H9 (cell line): ENCODE data around the gene CTNNB1. TPM values are rescaled to one million over a fixed set of nuclear protein-coding genes. Genes with fewer than 3 reads are reported as not detected.

ENCODE experiments used
- DNase-seq: peaks from one replicate; pipeline ENCODE4 v3.0.0-alpha.2; 2017
- H2AFZ ChIP-seq: one replicate; pipeline ENCODE4 v1.6.1; 2013; ENCODE audit warnings: mild to moderate bottlenecking, low read length, control low read depth, moderate library complexity
- H2AK5ac ChIP-seq: 2 replicates; pipeline ENCODE4 v1.6.1; 2013; ENCODE audit warnings: low read length, control low read depth, mixed read lengths; ENCODE audit not compliant: insufficient read length
- H2BK120ac ChIP-seq: one replicate; pipeline ENCODE4 v1.6.1; 2013; ENCODE audit warnings: low read depth, mild to moderate bottlenecking, low read length, control low read depth, inconsistent platforms; ENCODE audit not compliant: poor library complexity, severe bottlenecking
- H2BK12ac ChIP-seq: 2 replicates; pipeline ENCODE4 v1.6.1; 2013; ENCODE audit warnings: low read length, control low read depth, mixed read lengths, low read depth; ENCODE audit not compliant: insufficient read length
- H2BK15ac ChIP-seq: 2 replicates; pipeline ENCODE4 v1.6.1; 2013; ENCODE audit warnings: low read depth, low read length, control low read depth
- H2BK20ac ChIP-seq: one replicate; pipeline ENCODE4 v1.6.1; 2013; ENCODE audit warnings: low read depth, mild to moderate bottlenecking, low read length, control low read depth, inconsistent platforms; ENCODE audit not compliant: poor library complexity, severe bottlenecking
- H2BK5ac ChIP-seq: 2 replicates; pipeline ENCODE4 v1.6.1; 2013; ENCODE audit warnings: low read length, control low read depth, mixed read lengths; ENCODE audit not compliant: insufficient read length
- H3K14ac ChIP-seq: 2 replicates; pipeline ENCODE4 v1.6.1; 2013; ENCODE audit warnings: low read length, control low read depth; ENCODE audit not compliant: insufficient read depth
- H3K18ac ChIP-seq: 2 replicates; pipeline ENCODE4 v1.6.1; 2013; ENCODE audit warnings: low read depth, mild to moderate bottlenecking, mixed read lengths, low read length, control low read depth; ENCODE audit not compliant: insufficient read length
- H3K23ac ChIP-seq: 2 replicates; pipeline ENCODE4 v1.6.1; 2013; ENCODE audit warnings: low read length, control low read depth, mixed read lengths, low read depth; ENCODE audit not compliant: insufficient read length
- H3K23me2 ChIP-seq: 2 replicates; pipeline ENCODE4 v1.6.1; 2013; ENCODE audit warnings: low read depth, mild to moderate bottlenecking, mixed read lengths, low read length, control low read depth; ENCODE audit not compliant: insufficient read length, poor library complexity, severe bottlenecking
- H3K27ac ChIP-seq: 2 replicates; pipeline ENCODE4 v1.5.1; 2013; ENCODE audit warnings: low read length, control low read depth, mixed read lengths, low read depth; ENCODE audit not compliant: insufficient read length
- H3K27me3 ChIP-seq: 2 replicates; pipeline ENCODE4 v1.6.1; 2013; ENCODE audit warnings: low read length, control low read depth, inconsistent platforms; ENCODE audit not compliant: insufficient read depth
- H3K4ac ChIP-seq: 2 replicates; pipeline ENCODE4 v1.6.1; 2013; ENCODE audit warnings: low read depth, mild to moderate bottlenecking, control low read depth, inconsistent platforms, low read length, moderate library complexity
- H3K4me1 ChIP-seq: 2 replicates; pipeline ENCODE4 v1.6.1; 2013; ENCODE audit warnings: low read length, control low read depth, inconsistent platforms; ENCODE audit not compliant: insufficient read depth
- H3K4me2 ChIP-seq: 2 replicates; pipeline ENCODE4 v1.6.1; 2013; ENCODE audit warnings: low read length, control low read depth, mixed read lengths; ENCODE audit not compliant: insufficient read length, insufficient read depth
- H3K56ac ChIP-seq: 2 replicates; pipeline ENCODE4 v1.6.1; 2013; ENCODE audit warnings: low read depth, mild to moderate bottlenecking, mixed read lengths, low read length, control low read depth; ENCODE audit not compliant: insufficient read length
- H3K79me1 ChIP-seq: 2 replicates; pipeline ENCODE4 v1.6.1; 2013; ENCODE audit warnings: low read depth, mild to moderate bottlenecking, moderate library complexity, low read length, control low read depth, inconsistent platforms; ENCODE audit not compliant: insufficient read depth, poor library complexity, severe bottlenecking
- H3K79me2 ChIP-seq: 2 replicates; pipeline ENCODE4 v1.6.1; 2013; ENCODE audit warnings: low read length, control low read depth, inconsistent platforms; ENCODE audit not compliant: insufficient read depth
- H3K9ac ChIP-seq: 2 replicates; pipeline ENCODE4 v1.6.1; 2013; ENCODE audit warnings: low read length, control low read depth, mixed read lengths; ENCODE audit not compliant: insufficient read length; ENCODE audit errors: extremely low read depth
- H3K9me3 ChIP-seq: one replicate; pipeline ENCODE4 v1.6.1; 2013; ENCODE audit warnings: low read depth, low read length, inconsistent platforms; ENCODE audit not compliant: control insufficient read depth
- H3T11ph ChIP-seq: one replicate; pipeline ENCODE4 v1.6.1; 2013; ENCODE audit warnings: mild to moderate bottlenecking, low read length, control low read depth, inconsistent platforms
- H4K20me1 ChIP-seq: one replicate; pipeline ENCODE4 v1.6.1; 2013; ENCODE audit not compliant: control insufficient read depth, insufficient read length, insufficient read depth
- H4K5ac ChIP-seq: 2 replicates; pipeline ENCODE4 v1.6.1; 2013; ENCODE audit warnings: low read depth, mild to moderate bottlenecking, mixed read lengths, low read length, control low read depth; ENCODE audit not compliant: insufficient read length
- H4K8ac ChIP-seq: replicated peaks from 2 replicates; pipeline ENCODE4 v1.6.1; 2013; ENCODE audit warnings: low read length, control low read depth, mixed read lengths, low read depth; ENCODE audit not compliant: insufficient read length
- H4K91ac ChIP-seq: 2 replicates; pipeline ENCODE4 v1.6.1; 2013; ENCODE audit warnings: low read depth, mild to moderate bottlenecking, moderate library complexity, mixed read lengths, low read length, control low read depth; ENCODE audit not compliant: insufficient read length
- H3K27ac Mint-ChIP-seq, 3 experiments: 2 replicates in 2 of 3; 3 replicates in 1 of 3; pipeline ENCODE4 v1.8.0; 2020 to 2021; ENCODE audit warnings: mixed read lengths in 3 of 3, mild to moderate bottlenecking in 1 of 3, moderate library complexity in 1 of 3
- H3K27me3 Mint-ChIP-seq: 2 replicates; pipeline ENCODE4 v1.8.0; 2021; ENCODE audit warnings: low read depth, mild to moderate bottlenecking, moderate library complexity, mixed read lengths
- H3K36me3 Mint-ChIP-seq, 3 experiments: 2 replicates in 2 of 3; 3 replicates in 1 of 3; pipeline ENCODE4 v1.8.0; 2020 to 2021; ENCODE audit warnings: low read depth in 3 of 3, mixed read lengths in 3 of 3; ENCODE audit not compliant: insufficient read depth in 1 of 3
- H3K4me1 Mint-ChIP-seq, 2 experiments: 2 replicates each; pipeline ENCODE4 v1.8.0; 2020; ENCODE audit warnings: mixed read lengths in 2 of 2
- H3K4me3 Mint-ChIP-seq, 2 experiments: 2 replicates in 1 of 2; 3 replicates in 1 of 2; pipeline ENCODE4 v1.8.0; 2020 to 2021; ENCODE audit warnings: mild to moderate bottlenecking in 2 of 2, mixed read lengths in 2 of 2, moderate library complexity in 1 of 2
- H3K9me3 Mint-ChIP-seq, 2 experiments: 2 replicates in 1 of 2; 3 replicates in 1 of 2; pipeline ENCODE4 v1.8.0; 2020; ENCODE audit warnings: mild to moderate bottlenecking in 2 of 2, mixed read lengths in 2 of 2, moderate library complexity in 1 of 2
- CTCF ChIP-seq: fragments of 200-600 bp; sonication (generic); conservative IDR thresholded peaks from 3 replicates; pipeline ENCODE4 v1.8.0; 2021; ENCODE audit warnings: antibody characterized with exemption, mild to moderate bottlenecking
- WGBS: extraction: QIAGEN DNeasy Blood & Tissue Kit; methylation state at CpG from one replicate; pipeline ENCODE4 v1.1.7; 2013; ENCODE audit warnings: missing lambda C conversion rate, low lambda C conversion rate, mixed read lengths; ENCODE audit not compliant: insufficient read length; ENCODE audit errors: extremely low coverage; 5-methylcytosine and 5-hydroxymethylcytosine counted together
- total RNA-seq: library from RNA; stranded (reverse); gene quantifications from 2 replicates; pipeline ENCODE4 v1.2.1, GENCODE V29; 2021

CTNNB1 gene
- total RNA-seq, 1 experiment from 2014 or later: 500 TPM

GRCh38 chr3:41258239-41258800 lies 59.0 kb downstream of the CTNNB1 start:
- no peak overlapping the region for H2BK12ac ChIP-seq
- no peak overlapping the region for H2AFZ ChIP-seq
- Mint-ChIP-seq H3K4me3 (no peak overlapping the region), H3K36me3 (no peaks in the 10 kb centered on the region; a peak in 1 of 7 replicates), H3K27me3 (no peaks in the 10 kb centered on the region), H3K4me1 (no peaks in the 10 kb centered on the region; a peak in 1 of 4 replicates), H3K9me3 (peaks cover 0 to 2% of the 10 kb centered on the region in 2 experiments; a peak in 2 of 5 replicates), H3K27ac (no peak overlapping the region)
- H3K56ac ChIP-seq: no peak overlapping the region
- H3K14ac ChIP-seq: no peak overlapping the region
- H4K91ac ChIP-seq: no peak overlapping the region
- no peak overlapping the region for H3T11ph ChIP-seq
- no peak overlapping the region for H3K23ac ChIP-seq
- H4K8ac ChIP-seq: no peak overlapping the region
- no peak overlapping the region for H3K4me2 ChIP-seq
- no peak overlapping the region for H2AK5ac ChIP-seq
- no peak overlapping the region for H2BK15ac ChIP-seq
- H3K9ac ChIP-seq: no peak overlapping the region
- no peak for TF ChIP-seq CTCF
- WGBS: no CpG with 5 or more reads among the region's 4 CpGs
- no peaks in the 10 kb centered on the region for H4K20me1 ChIP-seq
- no peaks in the 10 kb centered on the region for H3K23me2 ChIP-seq
- no peak overlapping the region for H2BK120ac ChIP-seq
- no peak for DNase-seq
- H3K4ac ChIP-seq: no peak overlapping the region
- H3K27ac ChIP-seq: no peak overlapping the region
- no peaks in the 10 kb centered on the region for H3K79me2 ChIP-seq
- H3K27me3 ChIP-seq: no peaks in the 10 kb centered on the region
- no peak overlapping the region for H2BK5ac ChIP-seq
- no peak overlapping the region for H4K5ac ChIP-seq
- H2BK20ac ChIP-seq: no peak overlapping the region
- no peaks in the 10 kb centered on the region for H3K79me1 ChIP-seq
- H3K4me1 ChIP-seq: 0 out of 2 replicates have a peak, but pooled peaks cover 5% of the 10 kb centered on the region
- H3K9me3 ChIP-seq: no peaks in the 10 kb centered on the region
- H3K18ac ChIP-seq: no peak overlapping the region
